RWPE2 (cell line): ENCODE data around the gene LENG9.
A peak's percentile ranks its signal among the peaks of the same experiment; 100 is the strongest.

ENCODE experiments used
- ATAC-seq: fragments of 200-7000 bp; cut with Tn5 transposase; 3 replicates; pipeline ENCODE4 v1.9.1; 2021; ENCODE audit warnings: low read depth
- DNase-seq: peaks from one replicate; pipeline ENCODE4 v3.0.0-alpha.2; 2020; ENCODE audit warnings: low spot score
- H3K27ac ChIP-seq: fragments of 450-650 bp; 2 replicates; pipeline ENCODE4 v1.5.1; 2017; ENCODE audit warnings: mild to moderate bottlenecking; ENCODE audit not compliant: poor library complexity, severe bottlenecking
- H3K27me3 ChIP-seq: fragments of 250-450 bp; sonication (Bioruptor Pico); 2 replicates; pipeline ENCODE4 v1.5.1; 2021; ENCODE audit warnings: mild to moderate bottlenecking, moderate library complexity; ENCODE audit not compliant: insufficient read depth, poor library complexity, severe bottlenecking
- H3K36me3 ChIP-seq: fragments of 250-450 bp; sonication (Bioruptor Pico); 2 replicates; pipeline ENCODE4 v1.5.1; 2020; ENCODE audit warnings: low read depth, mild to moderate bottlenecking, moderate library complexity
- H3K4me1 ChIP-seq: fragments of 250-450 bp; sonication (Bioruptor Pico); 2 replicates; pipeline ENCODE4 v1.5.1; 2021; ENCODE audit warnings: mild to moderate bottlenecking, moderate library complexity; ENCODE audit not compliant: insufficient read depth, poor library complexity, severe bottlenecking
- H3K4me3 ChIP-seq: fragments of 250-450 bp; sonication (Bioruptor Pico); 2 replicates; pipeline ENCODE4 v1.5.1; 2021; ENCODE audit warnings: mild to moderate bottlenecking, moderate library complexity; ENCODE audit not compliant: severe bottlenecking
- H3K9me3 ChIP-seq: fragments of 250-450 bp; sonication (Bioruptor Pico); 2 replicates; pipeline ENCODE4 v1.5.1; 2021; ENCODE audit warnings: mild to moderate bottlenecking, moderate library complexity; ENCODE audit not compliant: severe bottlenecking
- TF ChIP-seq, protein P1 (sequence below): fragments of 450-650 bp; IDR thresholded peaks from one replicate; pipeline ENCODE4 v1.5.1; 2017; ENCODE audit warnings: mild to moderate bottlenecking, moderate library complexity; ENCODE audit not compliant: poor library complexity, severe bottlenecking

The LENG9 gene

DNA sequence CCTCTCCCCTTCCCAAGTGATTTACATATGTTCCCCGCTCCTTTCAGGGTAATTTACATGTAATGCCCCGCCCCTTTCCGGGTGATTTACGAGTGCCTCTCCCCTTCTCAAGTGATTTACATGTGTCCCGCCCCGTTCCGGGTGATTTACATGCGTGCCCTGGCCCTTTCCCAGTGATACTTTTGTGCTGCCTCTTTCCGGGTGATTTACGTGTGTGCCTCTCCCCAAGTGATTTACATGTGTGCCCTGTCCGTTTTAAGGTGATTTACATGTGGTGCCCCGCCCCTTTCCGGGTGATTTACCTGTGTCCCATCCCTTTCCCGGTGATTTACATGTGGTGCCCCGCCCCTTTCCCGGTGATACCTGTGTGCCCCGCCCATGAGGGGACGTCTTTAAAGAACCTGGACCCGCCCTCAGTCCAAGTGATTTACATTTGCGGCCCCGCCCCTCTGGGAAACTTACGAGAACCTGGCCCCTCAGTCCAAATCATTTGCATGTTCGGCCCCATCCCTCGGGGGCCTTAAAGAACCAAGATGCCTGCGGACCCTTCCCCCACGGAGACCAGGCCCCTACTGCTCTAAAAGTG, 559 bp upstream of the LENG9 start:
- Histone ChIP-seq H3K4me3 (peak overlapping the region; percentile 69), H3K27ac (peak overlapping the region; percentile 91), H3K4me1 (no peaks in the 10 kb centered on the region), H3K27me3 (no peaks in the 10 kb centered on the region), H3K9me3 (no peaks in the 10 kb centered on the region), H3K36me3 (peaks cover 21% of the 10 kb centered on the region)
- peak; percentile 58 for ATAC-seq
- TF ChIP-seq, protein P1, sequence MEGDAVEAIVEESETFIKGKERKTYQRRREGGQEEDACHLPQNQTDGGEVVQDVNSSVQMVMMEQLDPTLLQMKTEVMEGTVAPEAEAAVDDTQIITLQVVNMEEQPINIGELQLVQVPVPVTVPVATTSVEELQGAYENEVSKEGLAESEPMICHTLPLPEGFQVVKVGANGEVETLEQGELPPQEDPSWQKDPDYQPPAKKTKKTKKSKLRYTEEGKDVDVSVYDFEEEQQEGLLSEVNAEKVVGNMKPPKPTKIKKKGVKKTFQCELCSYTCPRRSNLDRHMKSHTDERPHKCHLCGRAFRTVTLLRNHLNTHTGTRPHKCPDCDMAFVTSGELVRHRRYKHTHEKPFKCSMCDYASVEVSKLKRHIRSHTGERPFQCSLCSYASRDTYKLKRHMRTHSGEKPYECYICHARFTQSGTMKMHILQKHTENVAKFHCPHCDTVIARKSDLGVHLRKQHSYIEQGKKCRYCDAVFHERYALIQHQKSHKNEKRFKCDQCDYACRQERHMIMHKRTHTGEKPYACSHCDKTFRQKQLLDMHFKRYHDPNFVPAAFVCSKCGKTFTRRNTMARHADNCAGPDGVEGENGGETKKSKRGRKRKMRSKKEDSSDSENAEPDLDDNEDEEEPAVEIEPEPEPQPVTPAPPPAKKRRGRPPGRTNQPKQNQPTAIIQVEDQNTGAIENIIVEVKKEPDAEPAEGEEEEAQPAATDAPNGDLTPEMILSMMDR, result no peak
- peak; percentile 99 for DNase-seq

DNA sequence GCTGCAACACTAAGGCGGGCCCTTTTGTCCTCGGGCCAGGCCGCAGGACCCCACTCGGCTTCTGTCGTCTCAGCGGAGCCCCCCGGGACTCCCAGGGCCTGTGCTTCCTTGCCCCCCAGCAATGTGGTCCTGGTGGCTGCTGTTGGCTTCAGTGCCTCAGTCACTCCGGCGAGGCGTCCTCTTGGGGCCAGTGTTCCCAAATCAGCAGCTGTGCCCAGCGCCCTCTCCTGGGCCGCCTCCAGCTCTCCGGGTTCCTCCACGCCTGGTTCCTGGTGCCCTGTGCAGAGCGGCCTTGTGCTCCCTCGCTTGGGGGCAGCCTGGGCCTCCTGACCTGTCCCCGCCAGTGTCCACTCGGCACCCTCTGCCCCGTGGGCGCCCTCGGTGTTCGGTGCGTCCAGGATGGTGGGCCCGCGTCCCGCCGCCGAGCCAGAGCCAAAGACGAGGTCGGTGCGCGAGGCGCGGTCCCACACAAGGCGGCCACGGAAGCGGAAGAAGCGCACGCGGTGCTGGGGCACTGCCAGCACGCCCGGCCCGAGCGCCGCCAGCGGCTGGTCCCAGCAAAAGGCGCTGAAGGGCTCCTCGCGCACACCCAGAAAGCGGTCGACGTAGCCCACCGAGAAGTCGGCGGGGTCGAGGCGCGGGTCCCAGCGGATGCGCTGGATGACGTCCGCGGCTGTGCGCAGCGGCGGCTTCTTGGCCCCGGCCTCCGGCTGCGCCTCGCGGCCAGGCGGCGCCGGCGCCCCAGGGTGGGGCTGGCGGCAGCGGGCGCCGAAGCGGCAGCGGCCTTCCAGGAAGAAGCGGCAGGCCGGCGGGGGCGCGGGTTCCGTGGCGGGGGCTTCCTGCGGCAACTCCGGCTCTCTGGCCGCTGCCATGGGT, 685 bp downstream of the LENG9 start:
- no peak for DNase-seq
- H3K9me3 ChIP-seq, result no peaks in the 10 kb centered on the region
- peak overlapping the region; percentile 69 for H3K4me3 ChIP-seq
- no peaks in the 10 kb centered on the region for H3K27me3 ChIP-seq
- no peaks in the 10 kb centered on the region for H3K4me1 ChIP-seq
- TF ChIP-seq, protein P1, result peak; percentile 35
- peak; percentile 8; the same call in 2 of the 3 replicates for ATAC-seq
- peaks cover 32% of the 10 kb centered on the region for H3K36me3 ChIP-seq
- peak overlapping the region; percentile 91 for H3K27ac ChIP-seq

DNA sequence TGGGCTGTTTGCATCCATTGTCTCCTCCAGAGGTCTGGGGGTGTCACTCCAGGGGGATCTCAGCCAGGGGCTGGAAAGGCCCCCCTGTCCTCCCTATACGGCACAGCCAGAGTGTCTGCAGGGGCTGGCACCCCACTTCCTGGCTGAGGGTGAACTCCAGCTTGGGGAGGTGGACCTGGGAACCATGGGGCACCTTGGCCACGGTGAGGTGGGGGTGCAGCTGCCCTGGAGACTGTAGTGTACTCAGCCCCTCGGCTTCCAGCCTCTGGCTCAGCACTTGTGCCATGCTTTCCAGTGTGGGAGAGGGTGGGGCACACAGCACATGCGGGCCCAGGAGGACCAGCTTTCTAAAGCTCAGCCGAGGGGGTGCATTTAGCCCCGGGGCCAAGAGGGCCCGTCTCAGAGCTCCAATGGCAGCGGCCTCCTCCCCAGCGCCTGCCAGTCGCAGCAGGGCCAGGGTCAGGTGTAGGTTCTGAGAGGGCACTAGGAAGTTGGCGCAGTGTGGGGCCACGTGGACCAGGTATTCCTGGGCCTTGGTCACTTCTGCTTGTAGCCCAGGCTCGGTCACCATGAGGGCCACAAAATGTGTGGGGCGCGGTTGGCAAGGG, 1.4 kb downstream of the LENG9 start:
- ATAC-seq, result no peak
- TF ChIP-seq, protein P1, result no peak
- H3K27ac ChIP-seq, result peak overlapping the region; percentile 91
- no peaks in the 10 kb centered on the region for H3K9me3 ChIP-seq
- peak overlapping the region; percentile 69 for H3K4me3 ChIP-seq
- no peaks in the 10 kb centered on the region for H3K27me3 ChIP-seq
- no peaks in the 10 kb centered on the region for H3K4me1 ChIP-seq
- peaks cover 39% of the 10 kb centered on the region for H3K36me3 ChIP-seq
- DNase-seq, result no peak

DNA sequence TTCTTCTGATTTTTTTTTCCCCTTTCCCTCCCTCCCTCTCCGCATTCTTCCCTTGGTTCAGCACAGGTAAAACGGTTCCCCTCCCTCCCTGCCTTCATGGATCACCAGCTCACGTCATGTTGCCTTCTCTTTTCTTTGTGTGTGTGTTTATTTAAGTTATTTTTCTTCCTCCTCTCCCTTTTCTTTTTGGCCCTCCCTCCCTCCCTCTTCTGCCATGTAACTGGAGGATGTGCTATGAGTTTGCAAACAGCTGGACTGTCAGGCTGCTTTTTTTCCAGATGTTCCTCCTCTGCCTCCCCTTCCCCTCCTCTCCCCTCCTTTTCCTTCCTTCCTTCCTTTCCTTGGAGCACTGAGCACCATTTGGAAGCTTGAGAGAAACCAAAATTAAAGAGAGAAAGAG, 2.0 kb downstream of the LENG9 start:
- Histone ChIP-seq H3K27ac (peak overlapping the region; percentile 91), H3K27me3 (no peaks in the 10 kb centered on the region), H3K4me3 (no peak overlapping the region), H3K4me1 (no peaks in the 10 kb centered on the region), H3K9me3 (no peaks in the 10 kb centered on the region), H3K36me3 (peaks cover 45% of the 10 kb centered on the region)
- ATAC-seq, result no peak
- TF ChIP-seq, protein P1, result no peak
- no peak for DNase-seq
